ENCODE results near the gene LYG2. TPM values are rescaled to one million over a fixed set of nuclear protein-coding genes. Genes with fewer than 3 reads are reported as not detected.

Gene LYG2
- total and polyA plus RNA-seq, 2 donors (not counting 3 experiments of a cell fraction or from before 2014, with no cell fraction given): not detected

DNA sequence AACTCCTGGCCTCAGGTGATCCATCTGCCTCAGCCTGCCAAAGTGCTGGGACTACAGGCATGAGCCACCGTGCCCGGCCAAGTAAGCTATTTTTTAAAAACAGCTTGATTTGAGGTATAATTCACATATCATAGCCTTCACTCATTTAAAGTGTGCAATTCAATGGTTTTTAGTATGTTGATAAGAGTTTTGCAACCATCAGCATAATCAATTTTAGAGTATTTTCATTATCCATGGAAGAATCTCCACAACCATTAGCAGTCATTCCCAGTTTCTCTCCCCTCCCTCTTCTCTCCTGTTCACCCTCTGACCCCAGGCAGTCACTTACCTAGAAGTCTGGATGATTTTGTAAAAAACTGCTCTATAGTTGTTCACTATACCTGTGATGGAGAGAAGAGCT lies 4.7 kb upstream of the LYG2 start:
- H4K20me1 ChIP-seq (replicated peaks; ENCODE audit: control insufficient read depth, extremely low read depth, insufficient read depth, low read length): no peaks in the 10 kb centered on the region

More for the DNA sequence above, 4.7 kb upstream of the LYG2 start:
- POLR2A ChIA-PET: no interaction called here
- no peaks in the 10 kb centered on the region for H3K36me3 ChIP-seq (ENCODE audit: control insufficient read depth in 2 of 2, extremely low read depth in 1 of 2, insufficient read depth in 2 of 2, low read length in 2 of 2)
- dilution Hi-C loops (cut with MboI; ENCODE audit: extremely low pct_ligation_motif_present, low sequenced_read_pairs): no loop called here
- BruUV-seq (replicated peaks): no TSS peak
- no peak overlapping the region for H3K27ac ChIP-seq (ENCODE audit: insufficient read depth, low read depth, low read length)
- TF ChIP-seq POLR2AphosphoS5 (IDR thresholded peaks at IDR 0.05; ENCODE audit: insufficient read depth, low read depth, low read length) (no peak), JUN (IDR thresholded peaks at IDR 0.05; ENCODE audit: borderline replicate concordance, insufficient read depth, insufficient read length, low read depth) (no peak), MYC (IDR thresholded peaks at IDR 0.05; ENCODE audit: low read depth, low read length) (no peak), FOS (IDR thresholded peaks at IDR 0.05; ENCODE audit: borderline replicate concordance, insufficient read depth, low read length) (no peak), EZH2 (IDR thresholded peaks at IDR 0.05; ENCODE audit: borderline replicate concordance, low read depth, low read length, severe bottlenecking) (no peak), GATA2 (IDR thresholded peaks at IDR 0.05; ENCODE audit: insufficient read depth, insufficient read length, low read depth, low read length) (no peak), POLR2A (IDR thresholded peaks at IDR 0.05; ENCODE audit: low read depth, low read length) (no peak)
- TF ChIP-seq, protein P1, sequence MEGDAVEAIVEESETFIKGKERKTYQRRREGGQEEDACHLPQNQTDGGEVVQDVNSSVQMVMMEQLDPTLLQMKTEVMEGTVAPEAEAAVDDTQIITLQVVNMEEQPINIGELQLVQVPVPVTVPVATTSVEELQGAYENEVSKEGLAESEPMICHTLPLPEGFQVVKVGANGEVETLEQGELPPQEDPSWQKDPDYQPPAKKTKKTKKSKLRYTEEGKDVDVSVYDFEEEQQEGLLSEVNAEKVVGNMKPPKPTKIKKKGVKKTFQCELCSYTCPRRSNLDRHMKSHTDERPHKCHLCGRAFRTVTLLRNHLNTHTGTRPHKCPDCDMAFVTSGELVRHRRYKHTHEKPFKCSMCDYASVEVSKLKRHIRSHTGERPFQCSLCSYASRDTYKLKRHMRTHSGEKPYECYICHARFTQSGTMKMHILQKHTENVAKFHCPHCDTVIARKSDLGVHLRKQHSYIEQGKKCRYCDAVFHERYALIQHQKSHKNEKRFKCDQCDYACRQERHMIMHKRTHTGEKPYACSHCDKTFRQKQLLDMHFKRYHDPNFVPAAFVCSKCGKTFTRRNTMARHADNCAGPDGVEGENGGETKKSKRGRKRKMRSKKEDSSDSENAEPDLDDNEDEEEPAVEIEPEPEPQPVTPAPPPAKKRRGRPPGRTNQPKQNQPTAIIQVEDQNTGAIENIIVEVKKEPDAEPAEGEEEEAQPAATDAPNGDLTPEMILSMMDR (IDR thresholded peaks at IDR 0.05; ENCODE audit: extremely low read depth in 1 of 2, insufficient read depth in 1 of 2, low read depth in 1 of 2, low read length in 2 of 2): no peak
- TF ChIP-seq, protein P2, sequence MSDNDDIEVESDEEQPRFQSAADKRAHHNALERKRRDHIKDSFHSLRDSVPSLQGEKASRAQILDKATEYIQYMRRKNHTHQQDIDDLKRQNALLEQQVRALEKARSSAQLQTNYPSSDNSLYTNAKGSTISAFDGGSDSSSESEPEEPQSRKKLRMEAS (IDR thresholded peaks at IDR 0.05; ENCODE audit: insufficient read depth, insufficient read length): no peak
- no peak for DNase-seq (ENCODE audit: low read depth, low spot score)
- no peak for FAIRE-seq
- H3K9ac ChIP-seq (replicated peaks; ENCODE audit: extremely low read depth, insufficient read depth, low read length): no peak overlapping the region
- H3K9me3 ChIP-seq (replicated peaks; ENCODE audit: control insufficient read depth, insufficient read depth, low read length): no peaks in the 10 kb centered on the region
- no peak overlapping the region for H3K4me3 ChIP-seq (replicated peaks in 1 of 3; ENCODE audit: insufficient read depth in 1 of 3, low read depth in 1 of 3, low read length in 3 of 3)
- H3K79me2 ChIP-seq (ENCODE audit: control insufficient read depth, insufficient read depth, low read length): no peaks in the 10 kb centered on the region
- no peaks in the 10 kb centered on the region for H3K9me1 ChIP-seq (replicated peaks; ENCODE audit: control insufficient read depth, extremely low read depth, insufficient read depth, low read length)
- CTCF ChIA-PET: no interaction called here
- no peak overlapping the region for H3K4me2 ChIP-seq (ENCODE audit: insufficient read depth, low read length)
- H3K4me1 ChIP-seq (ENCODE audit: control insufficient read depth, extremely low read depth, insufficient read depth, low read length): no peaks in the 10 kb centered on the region
- no peak overlapping the region for H2AFZ ChIP-seq (ENCODE audit: low read depth, low read length)
- intact Hi-C loops (cut with micrococcal nuclease): no loop called here
- H3K27me3 ChIP-seq (ENCODE audit: control insufficient read depth in 2 of 2, insufficient read depth in 2 of 2, low read length in 2 of 2): no peaks in the 10 kb centered on the region

Data from endothelial cell of umbilical vein (primary cell).